K562 (cell line): ENCODE data around the gene LTK. TPM values are rescaled to one million over a fixed set of nuclear protein-coding genes. Genes with fewer than 3 reads are reported as not detected.

ENCODE experiments used
- CBFB ChIP-seq: sonication (generic); formaldehyde crosslinking; IDR thresholded peaks from 2 replicates; pipeline ENCODE4 v1.4.0; 2020; ENCODE audit warnings: mild to moderate bottlenecking, missing genetic modification reagents
- EP400 ChIP-seq: fragments of 450-650 bp; IDR thresholded peaks from 2 replicates; pipeline ENCODE4 v1.6.1; 2017; ENCODE audit warnings: antibody characterized with exemption, mild to moderate bottlenecking, moderate library complexity
- FOXA3 ChIP-seq, 2 experiments: fragments of 450-650 bp in 1 of 2; sonication (generic) in 1 of 2; formaldehyde crosslinking; IDR thresholded peaks in 1 of 2; conservative IDR thresholded peaks in 1 of 2; 2 replicates each; pipeline versions ENCODE4 v1.4.0 to v1.8.0; 2020 to 2022; ENCODE audit warnings: mild to moderate bottlenecking in 2 of 2, missing genetic modification reagents in 1 of 2
- LCOR ChIP-seq: sonication (generic); formaldehyde crosslinking; IDR thresholded peaks from 2 replicates; pipeline ENCODE4 v1.8.0; 2022; ENCODE audit warnings: mild to moderate bottlenecking, missing genetic modification reagents
- RAD21 ChIP-seq, 2 experiments: fragments of 250-450 bp in 1 of 2; fragments of 450-650 bp in 1 of 2; sonication (Bioruptor Pico) in 1 of 2; formaldehyde crosslinking in 1 of 2; IDR thresholded peaks in 1 of 2; conservative IDR thresholded peaks in 1 of 2; 2 replicates each; pipeline versions ENCODE4 v1.4.0 to v1.8.0; 2020 to 2022; ENCODE audit warnings: mild to moderate bottlenecking in 2 of 2, moderate library complexity in 1 of 2
- TOE1 ChIP-seq, 2 experiments: fragments of 450-650 bp in 1 of 2; sonication (generic) in 1 of 2; formaldehyde crosslinking in 1 of 2; IDR thresholded peaks; 2 replicates each; pipeline versions ENCODE4 v1.7.1 to v1.8.0; 2016 to 2022; ENCODE audit warnings: borderline replicate concordance in 2 of 2, mild to moderate bottlenecking in 2 of 2, antibody characterized with exemption in 1 of 2, inconsistent platforms in 1 of 2, low read depth in 1 of 2, missing genetic modification reagents in 1 of 2, moderate library complexity in 1 of 2
- ZNF274 ChIP-seq: IDR thresholded peaks from 2 replicates; pipeline ENCODE4 v1.6.1; 2011; ENCODE audit warnings: low read depth, mild to moderate bottlenecking, low read length, moderate library complexity, borderline replicate concordance
- ZNF282 ChIP-seq: sonication (generic); formaldehyde crosslinking; IDR thresholded peaks from 2 replicates; pipeline ENCODE4 v1.8.1; 2023; ENCODE audit warnings: missing genetic modification reagents
- ZNF507 ChIP-seq: conservative IDR thresholded peaks from 2 replicates; pipeline ENCODE4 v1.6.1; 2017; ENCODE audit warnings: missing genetic modification characterization, missing compliant biosample characterization
- polyA plus RNA-seq, 8 experiments: library from polyadenylated mRNA; depleted of rRNA in 4 of 8; stranded (reverse) in 5 of 8; unstranded in 3 of 8; fragments of >200 nt; fragmentation: Nextera tagmentation in 2 of 8; fragmentation: Illumina TruSeq in 1 of 8; extraction: Ambion mirVana in 2 of 8; extraction: Trizol in 1 of 8; gene quantifications; 2 replicates each; pipeline versions ENCODE4 v1.2.1 to v1.2.3, GENCODE V29; 2011 to 2014; ENCODE audit warnings: inconsistent platforms in 1 of 8, missing spikeins in 1 of 8
- total RNA-seq, 7 experiments: library from RNA; depleted of rRNA in 6 of 7; stranded (reverse); fragments of >200 nt in 6 of 7; fragmentation: Illumina TruSeq in 2 of 7; extraction: Trizol in 2 of 7; gene quantifications; 2 replicates each; pipeline versions ENCODE4 v1.2.1 to v1.2.3, GENCODE V29; 2011 to 2021; ENCODE audit warnings: low replicate concordance in 1 of 7
- TF ChIP-seq, protein P1 (sequence below): IDR thresholded peaks from 2 replicates; pipeline ENCODE4 v1.6.1; 2016; ENCODE audit warnings: missing genetic modification characterization, missing compliant biosample characterization
- TF ChIP-seq, protein P2 (sequence below), 2 experiments: fragments of 150-350 bp in 1 of 2; IDR thresholded peaks; 2 replicates each; pipeline ENCODE4 v1.6.1; 2012 to 2016; ENCODE audit warnings: low read depth in 2 of 2, low read length in 2 of 2, mild to moderate bottlenecking in 1 of 2, moderate library complexity in 1 of 2
- TF ChIP-seq, protein P3 (sequence below): sonication (generic); formaldehyde crosslinking; IDR thresholded peaks from 2 replicates; pipeline ENCODE4 v1.4.0; 2020; ENCODE audit warnings: mild to moderate bottlenecking, missing genetic modification reagents
- TF ChIP-seq, protein P4 (sequence below), 2 experiments: fragments of 450-650 bp; conservative IDR thresholded peaks; 2 replicates each; pipeline ENCODE4 v1.6.1; 2017; ENCODE audit warnings: mild to moderate bottlenecking in 2 of 2, moderate library complexity in 2 of 2
- TF ChIP-seq, protein P5 (sequence below): fragments of 450-650 bp; IDR thresholded peaks from 2 replicates; pipeline ENCODE4 v1.6.1; 2016; ENCODE audit warnings: borderline replicate concordance

LTK gene
- total and polyA plus RNA-seq, 9 of the 15 experiments (the other 6 are each of a cell fraction or from before 2014, with no cell fraction given) = 0.25 to 4.4 (median 1.8) TPM

DNA sequence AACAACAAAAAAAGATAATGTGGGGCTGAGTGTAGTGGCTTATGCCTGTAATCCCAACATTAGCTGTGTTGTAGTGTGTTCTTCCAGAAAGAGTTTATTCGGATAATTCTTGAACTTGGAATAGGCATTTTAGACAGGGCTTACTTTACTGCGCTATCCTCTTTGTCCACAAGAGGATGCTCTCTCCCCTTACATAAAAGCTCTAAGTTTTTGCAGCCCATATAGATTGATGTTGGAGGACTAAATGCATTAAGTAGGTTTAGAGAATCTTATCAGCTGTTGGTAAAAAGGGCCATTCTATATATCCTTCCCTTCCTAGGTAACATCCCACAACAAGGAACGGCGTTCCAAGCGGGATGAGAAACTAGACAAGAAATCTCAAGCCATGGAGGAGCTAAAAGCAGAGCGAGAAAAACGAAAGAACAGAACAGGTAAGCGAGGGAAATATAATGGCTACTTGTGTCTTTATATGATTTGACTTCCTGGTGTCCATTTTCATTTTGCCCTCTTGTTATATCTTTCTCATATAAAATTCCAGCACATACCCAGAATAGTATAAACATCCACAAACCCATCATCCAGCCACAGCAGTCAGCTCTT, 47.7 kb downstream of the LTK start (continued):
- TF ChIP-seq, protein P1, sequence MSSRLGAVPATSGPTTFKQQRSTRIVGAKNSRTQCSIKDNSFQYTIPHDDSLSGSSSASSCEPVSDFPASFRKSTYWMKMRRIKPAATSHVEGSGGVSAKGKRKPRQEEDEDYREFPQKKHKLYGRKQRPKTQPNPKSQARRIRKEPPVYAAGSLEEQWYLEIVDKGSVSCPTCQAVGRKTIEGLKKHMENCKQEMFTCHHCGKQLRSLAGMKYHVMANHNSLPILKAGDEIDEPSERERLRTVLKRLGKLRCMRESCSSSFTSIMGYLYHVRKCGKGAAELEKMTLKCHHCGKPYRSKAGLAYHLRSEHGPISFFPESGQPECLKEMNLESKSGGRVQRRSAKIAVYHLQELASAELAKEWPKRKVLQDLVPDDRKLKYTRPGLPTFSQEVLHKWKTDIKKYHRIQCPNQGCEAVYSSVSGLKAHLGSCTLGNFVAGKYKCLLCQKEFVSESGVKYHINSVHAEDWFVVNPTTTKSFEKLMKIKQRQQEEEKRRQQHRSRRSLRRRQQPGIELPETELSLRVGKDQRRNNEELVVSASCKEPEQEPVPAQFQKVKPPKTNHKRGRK (tag) = no peak
- TF ChIP-seq, protein P2, sequence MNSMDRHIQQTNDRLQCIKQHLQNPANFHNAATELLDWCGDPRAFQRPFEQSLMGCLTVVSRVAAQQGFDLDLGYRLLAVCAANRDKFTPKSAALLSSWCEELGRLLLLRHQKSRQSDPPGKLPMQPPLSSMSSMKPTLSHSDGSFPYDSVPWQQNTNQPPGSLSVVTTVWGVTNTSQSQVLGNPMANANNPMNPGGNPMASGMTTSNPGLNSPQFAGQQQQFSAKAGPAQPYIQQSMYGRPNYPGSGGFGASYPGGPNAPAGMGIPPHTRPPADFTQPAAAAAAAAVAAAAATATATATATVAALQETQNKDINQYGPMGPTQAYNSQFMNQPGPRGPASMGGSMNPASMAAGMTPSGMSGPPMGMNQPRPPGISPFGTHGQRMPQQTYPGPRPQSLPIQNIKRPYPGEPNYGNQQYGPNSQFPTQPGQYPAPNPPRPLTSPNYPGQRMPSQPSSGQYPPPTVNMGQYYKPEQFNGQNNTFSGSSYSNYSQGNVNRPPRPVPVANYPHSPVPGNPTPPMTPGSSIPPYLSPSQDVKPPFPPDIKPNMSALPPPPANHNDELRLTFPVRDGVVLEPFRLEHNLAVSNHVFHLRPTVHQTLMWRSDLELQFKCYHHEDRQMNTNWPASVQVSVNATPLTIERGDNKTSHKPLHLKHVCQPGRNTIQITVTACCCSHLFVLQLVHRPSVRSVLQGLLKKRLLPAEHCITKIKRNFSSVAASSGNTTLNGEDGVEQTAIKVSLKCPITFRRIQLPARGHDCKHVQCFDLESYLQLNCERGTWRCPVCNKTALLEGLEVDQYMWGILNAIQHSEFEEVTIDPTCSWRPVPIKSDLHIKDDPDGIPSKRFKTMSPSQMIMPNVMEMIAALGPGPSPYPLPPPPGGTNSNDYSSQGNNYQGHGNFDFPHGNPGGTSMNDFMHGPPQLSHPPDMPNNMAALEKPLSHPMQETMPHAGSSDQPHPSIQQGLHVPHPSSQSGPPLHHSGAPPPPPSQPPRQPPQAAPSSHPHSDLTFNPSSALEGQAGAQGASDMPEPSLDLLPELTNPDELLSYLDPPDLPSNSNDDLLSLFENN (IDR thresholded peaks at IDR 0.05; ENCODE audit: low read depth in 2 of 2, low read length in 2 of 2) = 0 out of 4 replicates have a peak, but pooled peaks of 1 of the 2 experiments have one; percentile 14
- no peak for TF ChIP-seq ZNF507 (tag)
- TF ChIP-seq, protein P3, sequence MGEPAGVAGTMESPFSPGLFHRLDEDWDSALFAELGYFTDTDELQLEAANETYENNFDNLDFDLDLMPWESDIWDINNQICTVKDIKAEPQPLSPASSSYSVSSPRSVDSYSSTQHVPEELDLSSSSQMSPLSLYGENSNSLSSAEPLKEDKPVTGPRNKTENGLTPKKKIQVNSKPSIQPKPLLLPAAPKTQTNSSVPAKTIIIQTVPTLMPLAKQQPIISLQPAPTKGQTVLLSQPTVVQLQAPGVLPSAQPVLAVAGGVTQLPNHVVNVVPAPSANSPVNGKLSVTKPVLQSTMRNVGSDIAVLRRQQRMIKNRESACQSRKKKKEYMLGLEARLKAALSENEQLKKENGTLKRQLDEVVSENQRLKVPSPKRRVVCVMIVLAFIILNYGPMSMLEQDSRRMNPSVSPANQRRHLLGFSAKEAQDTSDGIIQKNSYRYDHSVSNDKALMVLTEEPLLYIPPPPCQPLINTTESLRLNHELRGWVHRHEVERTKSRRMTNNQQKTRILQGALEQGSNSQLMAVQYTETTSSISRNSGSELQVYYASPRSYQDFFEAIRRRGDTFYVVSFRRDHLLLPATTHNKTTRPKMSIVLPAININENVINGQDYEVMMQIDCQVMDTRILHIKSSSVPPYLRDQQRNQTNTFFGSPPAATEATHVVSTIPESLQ = no peak
- TF ChIP-seq ZNF274 = no peak
- TF ChIP-seq ZNF282 (CRISPR knock-in tag) = no peak
- TF ChIP-seq, protein P4, sequence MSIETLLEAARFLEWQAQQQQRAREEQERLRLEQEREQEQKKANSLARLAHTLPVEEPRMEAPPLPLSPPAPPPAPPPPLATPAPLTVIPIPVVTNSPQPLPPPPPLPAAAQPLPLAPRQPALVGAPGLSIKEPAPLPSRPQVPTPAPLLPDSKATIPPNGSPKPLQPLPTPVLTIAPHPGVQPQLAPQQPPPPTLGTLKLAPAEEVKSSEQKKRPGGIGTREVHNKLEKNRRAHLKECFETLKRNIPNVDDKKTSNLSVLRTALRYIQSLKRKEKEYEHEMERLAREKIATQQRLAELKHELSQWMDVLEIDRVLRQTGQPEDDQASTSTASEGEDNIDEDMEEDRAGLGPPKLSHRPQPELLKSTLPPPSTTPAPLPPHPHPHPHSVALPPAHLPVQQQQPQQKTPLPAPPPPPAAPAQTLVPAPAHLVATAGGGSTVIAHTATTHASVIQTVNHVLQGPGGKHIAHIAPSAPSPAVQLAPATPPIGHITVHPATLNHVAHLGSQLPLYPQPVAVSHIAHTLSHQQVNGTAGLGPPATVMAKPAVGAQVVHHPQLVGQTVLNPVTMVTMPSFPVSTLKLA (conservative IDR thresholded peaks at IDR 0.05) = 0 out of 4 replicates have a peak, but pooled peaks of 1 of the 2 experiments have one; percentile 26
- TF ChIP-seq, protein P5, sequence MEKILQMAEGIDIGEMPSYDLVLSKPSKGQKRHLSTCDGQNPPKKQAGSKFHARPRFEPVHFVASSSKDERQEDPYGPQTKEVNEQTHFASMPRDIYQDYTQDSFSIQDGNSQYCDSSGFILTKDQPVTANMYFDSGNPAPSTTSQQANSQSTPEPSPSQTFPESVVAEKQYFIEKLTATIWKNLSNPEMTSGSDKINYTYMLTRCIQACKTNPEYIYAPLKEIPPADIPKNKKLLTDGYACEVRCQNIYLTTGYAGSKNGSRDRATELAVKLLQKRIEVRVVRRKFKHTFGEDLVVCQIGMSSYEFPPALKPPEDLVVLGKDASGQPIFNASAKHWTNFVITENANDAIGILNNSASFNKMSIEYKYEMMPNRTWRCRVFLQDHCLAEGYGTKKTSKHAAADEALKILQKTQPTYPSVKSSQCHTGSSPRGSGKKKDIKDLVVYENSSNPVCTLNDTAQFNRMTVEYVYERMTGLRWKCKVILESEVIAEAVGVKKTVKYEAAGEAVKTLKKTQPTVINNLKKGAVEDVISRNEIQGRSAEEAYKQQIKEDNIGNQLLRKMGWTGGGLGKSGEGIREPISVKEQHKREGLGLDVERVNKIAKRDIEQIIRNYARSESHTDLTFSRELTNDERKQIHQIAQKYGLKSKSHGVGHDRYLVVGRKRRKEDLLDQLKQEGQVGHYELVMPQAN = no peak
- TF ChIP-seq CBFB (CRISPR knock-in tag) = no peak
- 0 out of 2 replicates have a peak, but pooled peaks have one; percentile 26 for TF ChIP-seq TOE1 (IDR thresholded peaks at IDR 0.05; ENCODE audit: borderline replicate concordance)
- no peak for TF ChIP-seq TOE1 (CRISPR knock-in tag; IDR thresholded peaks at IDR 0.05; ENCODE audit: borderline replicate concordance, low read depth)
- TF ChIP-seq RAD21 (CRISPR knock-in tag; conservative IDR thresholded peaks at IDR 0.05 in 1 of 2, IDR thresholded peaks at IDR 0.05 in 1 of 2) = peak; percentile 90 to 97
- no peak for TF ChIP-seq FOXA3 (CRISPR knock-in tag; conservative IDR thresholded peaks at IDR 0.05 in 1 of 2, IDR thresholded peaks at IDR 0.05 in 1 of 2)
- 0 out of 2 replicates have a peak, but pooled peaks have one; percentile 26 for TF ChIP-seq LCOR (CRISPR knock-in tag)
- TF ChIP-seq EP400 = 0 out of 2 replicates have a peak, but pooled peaks have one; percentile 16
